HG02870 (cell line): ENCODE results near the gene SPOCK3.
A peak's percentile ranks its signal among the peaks of the same experiment; 100 is the strongest.

ENCODE experiments used
- ATAC-seq: cut with Tn5 transposase; IDR thresholded peaks from one replicate; pipeline ENCODE4 v1.9.1; 2021; ENCODE audit warnings: mild to moderate bottlenecking, moderate library complexity; ENCODE audit not compliant: unreplicated experiment

SPOCK3 gene

DNA sequence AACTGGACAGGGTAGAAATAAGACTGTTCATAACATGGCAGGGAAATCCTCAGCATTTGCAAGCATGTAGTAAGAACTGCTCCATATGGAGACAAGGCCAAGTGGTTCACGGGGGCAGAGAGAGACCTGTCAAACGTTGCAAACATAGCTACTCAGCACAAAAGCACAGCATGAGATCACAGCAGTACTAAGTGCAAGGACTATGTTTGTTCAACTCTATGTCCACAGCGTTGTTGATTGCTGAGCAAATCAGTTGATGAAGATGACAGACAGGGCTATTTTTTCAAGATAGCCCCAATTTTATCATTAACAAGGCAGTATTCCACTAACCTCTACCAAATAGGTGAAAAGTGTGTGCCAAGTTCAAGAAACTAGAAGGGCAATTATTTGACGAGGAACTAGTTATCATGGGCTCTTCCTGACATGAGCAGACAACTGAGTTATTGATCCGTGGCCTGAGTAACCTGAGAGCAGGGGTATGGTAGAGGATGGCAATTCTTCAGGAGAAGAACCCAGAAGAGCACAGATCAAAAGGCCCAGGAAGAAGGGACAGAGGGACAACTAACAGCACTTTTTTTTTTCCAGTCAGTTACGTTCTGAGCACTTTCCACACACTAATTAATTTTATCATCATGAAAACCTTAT is 57.4 kb downstream of the SPOCK3 start:
- no peak for ATAC-seq

DNA sequence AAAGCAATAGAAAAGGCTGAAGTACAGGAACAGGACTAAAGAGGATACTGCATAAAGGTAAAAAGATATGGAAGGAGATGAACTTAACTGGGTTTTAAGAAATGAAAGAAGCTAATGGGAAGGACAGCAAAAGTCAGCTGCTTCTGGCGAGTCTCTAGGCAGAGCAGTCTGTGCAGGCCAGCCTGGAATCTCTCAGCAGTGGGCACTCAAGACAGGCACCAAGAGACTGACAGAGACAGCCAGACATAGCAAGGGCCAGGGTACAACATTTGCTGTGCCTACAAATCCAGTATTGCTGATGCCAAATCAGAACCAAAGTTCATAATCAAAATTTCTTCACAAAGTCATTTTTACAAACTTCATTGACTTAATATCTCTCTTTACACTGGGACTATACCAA is 62.4 kb downstream of the SPOCK3 start:
- no peak for ATAC-seq

DNA sequence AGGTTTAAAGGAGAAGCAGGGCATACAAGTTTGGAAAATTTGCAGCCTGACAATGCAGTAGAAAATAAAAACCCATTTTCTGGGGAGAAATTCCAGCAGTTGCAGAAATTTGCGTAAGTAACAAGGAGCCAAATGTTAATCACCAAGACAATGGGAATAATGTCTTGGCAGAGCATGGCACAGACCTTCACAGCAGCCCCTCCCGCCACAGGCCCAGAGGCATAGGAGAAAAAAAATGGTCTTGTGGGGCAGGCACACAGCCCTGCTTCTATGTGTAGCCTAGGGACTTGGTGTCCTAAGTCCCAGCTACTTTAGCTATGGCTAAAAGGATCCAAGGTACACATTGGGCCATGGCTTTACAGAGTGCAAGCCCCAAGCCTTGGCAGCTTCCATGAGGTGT is 65.7 kb downstream of the SPOCK3 start:
- no peak for ATAC-seq

DNA sequence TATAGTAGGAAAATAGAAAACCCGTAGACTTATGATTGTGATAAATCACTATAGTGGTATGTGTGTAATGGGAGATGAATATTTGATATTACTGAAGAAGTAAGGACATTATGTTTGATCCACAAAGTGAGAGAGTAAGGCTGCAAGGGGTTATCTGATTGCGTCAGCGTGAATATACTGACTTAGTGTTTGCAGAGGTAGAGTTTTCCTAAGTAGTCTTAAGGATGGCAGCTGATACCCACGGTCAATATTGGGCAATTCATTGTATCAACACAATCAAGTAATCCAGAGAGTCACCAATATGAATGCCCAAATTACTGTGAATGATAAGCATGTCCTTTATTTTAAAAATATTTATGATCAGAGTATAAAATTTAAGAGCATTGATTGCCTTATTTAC is 83.7 kb downstream of the SPOCK3 start:
- ATAC-seq: no peak

DNA sequence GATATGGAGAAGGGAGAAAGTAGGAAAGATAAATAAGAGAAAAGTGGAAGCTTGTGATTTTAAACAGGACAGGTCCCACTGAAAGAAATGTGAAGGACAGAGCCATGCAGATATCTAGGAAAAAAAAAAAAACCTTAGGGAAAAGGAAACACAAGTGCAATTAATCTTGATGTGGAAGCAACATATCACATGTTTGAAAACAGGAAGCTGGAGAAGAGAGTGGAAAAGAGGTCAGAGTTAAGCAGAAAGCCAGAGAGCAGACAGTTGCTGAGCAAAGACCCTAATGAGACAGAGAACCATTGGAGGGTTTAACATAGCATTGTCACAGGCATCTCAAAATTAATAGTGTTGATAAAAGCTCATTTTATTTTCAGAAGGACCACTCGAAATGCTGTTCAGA is 89.7 kb downstream of the SPOCK3 start:
- ATAC-seq: no peak

DNA sequence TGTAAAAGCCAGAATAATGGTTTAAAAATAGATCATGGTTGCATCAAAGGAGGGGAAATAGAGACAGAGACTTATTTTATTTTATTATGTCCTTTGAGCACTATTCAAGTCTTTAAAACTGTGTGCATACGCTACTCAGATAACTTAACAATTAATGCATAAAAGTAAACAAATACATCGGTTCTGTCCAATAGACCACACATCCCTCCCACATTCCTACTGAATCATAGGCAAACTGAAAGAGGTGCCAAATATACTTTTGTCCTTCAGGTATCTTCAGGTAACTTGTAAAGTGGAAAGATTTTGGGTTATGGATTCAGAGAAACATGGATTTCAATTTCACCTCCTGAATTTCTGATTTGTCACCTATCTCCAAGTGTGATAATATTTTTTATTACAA is 91.3 kb downstream of the SPOCK3 start:
- no peak for ATAC-seq

DNA sequence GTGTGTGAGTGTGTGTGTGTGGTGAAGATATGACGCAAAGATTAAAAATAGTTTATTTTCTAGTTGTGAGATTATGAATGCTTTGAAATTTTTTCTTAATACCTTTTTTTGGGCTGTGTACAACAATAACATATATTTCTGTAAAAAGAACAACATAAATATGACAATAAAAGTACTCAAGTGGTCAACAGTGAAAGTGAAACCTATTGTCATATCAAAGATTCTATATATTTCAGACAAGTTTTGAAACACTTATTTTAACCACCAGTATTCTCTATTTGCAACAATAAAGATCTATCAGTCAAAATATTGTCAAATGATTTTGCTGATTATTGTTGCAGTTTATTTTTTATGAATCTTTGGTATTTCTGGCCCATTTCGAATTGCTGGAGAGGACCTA is 98.0 kb downstream of the SPOCK3 start:
- ATAC-seq: no peak

DNA sequence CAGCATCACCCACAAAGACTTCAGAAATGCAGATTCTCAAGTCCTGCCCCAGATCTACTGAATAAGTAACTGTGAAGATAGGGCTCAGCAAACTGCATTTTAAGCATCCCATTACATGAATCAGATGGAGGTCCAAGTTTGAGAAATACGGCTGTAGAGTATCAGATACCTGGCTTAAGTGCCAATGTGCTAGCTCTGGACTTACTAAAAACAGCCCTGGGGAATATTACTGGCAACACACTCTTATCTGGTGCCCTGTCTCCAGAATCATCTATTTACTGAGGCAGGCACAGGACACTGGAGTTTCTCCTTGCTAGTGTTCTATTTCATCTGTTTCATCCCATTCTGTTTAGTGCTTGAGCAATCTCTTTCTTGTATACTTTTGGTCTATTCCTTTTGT is 105.1 kb downstream of the SPOCK3 start:
- no peak for ATAC-seq

DNA sequence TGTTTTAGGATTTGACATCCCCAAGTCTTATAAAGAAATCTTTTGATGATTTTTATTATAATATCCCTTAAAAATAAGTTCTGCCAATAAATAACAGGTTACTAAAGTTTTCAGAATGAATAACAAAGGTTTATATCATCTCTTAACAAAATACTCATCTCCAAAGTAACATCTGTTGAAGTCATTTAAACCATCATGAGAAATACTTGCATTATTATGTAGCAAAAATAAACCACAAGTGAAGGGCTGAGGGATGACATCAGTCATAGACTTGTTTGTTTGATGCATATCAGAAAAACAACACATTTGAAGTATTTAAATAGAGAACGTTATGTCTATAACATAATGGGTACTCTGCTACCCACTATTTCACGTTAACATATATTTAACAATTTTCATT is 114.9 kb downstream of the SPOCK3 start:
- no peak for ATAC-seq

DNA sequence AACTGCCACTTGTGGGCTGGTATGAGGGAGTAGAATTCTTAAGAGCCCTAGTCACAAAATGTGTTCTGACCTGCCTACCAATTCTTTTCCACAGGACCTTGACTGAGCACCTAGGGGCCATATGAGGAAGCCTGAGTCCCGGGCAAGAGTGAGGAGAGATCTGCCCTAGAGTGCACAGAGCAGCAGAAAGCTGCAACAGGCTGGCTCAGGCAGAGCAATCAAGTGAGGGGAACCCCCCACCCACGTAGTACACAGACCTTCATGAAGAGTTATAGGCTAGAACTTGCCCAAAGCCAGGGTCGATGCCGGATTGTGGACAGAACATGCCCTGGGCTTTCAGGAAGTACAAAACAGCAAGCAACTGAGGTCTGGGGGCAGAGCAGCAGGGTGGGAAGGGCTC is 117.0 kb downstream of the SPOCK3 start:
- peak; percentile 33 for ATAC-seq

DNA sequence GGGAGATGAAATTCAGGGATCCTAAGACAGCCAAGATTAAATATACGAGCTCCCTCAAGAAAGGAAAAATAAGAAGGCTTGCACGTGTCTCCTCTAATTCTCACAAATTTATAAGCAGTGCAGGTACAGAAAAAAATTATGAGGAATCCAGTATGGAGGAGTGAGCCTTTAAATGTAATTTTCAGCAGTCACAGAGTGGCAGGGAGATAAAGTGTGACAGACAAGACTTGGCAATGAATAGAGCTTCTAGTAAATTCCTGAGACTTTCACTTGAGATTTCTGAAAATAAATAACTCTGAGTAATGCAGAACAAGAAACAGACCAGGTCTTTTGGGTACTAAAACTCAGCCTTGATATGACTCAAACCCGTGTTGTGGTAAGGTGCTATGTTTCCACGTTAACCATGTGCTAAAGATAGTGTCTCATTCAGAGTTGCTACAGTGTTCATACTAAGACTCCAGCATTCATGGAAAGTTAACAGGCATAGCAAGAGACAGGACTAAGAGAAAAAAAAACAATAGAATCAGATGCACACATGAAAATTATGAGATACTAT is 119.8 kb downstream of the SPOCK3 start:
- peak; percentile 87 for ATAC-seq

DNA sequence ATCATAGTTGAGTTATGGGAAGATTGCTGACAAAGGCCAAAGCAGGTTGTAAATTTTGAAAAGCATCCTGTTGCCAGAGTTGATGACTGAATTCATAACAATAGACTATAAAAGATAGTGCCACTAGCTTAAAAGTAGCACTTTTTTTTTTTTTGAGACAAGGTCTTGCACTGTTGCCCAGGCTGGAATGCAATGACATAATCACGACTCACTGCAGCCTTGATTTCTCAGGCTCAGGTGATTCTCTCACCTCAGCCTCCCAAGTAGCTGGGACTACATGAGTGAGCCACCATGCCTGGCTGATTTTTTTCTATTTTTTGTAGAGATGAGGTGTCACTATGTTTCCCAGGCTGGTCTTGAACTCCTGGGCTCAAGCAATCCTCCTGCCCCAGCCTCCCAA is 122.7 kb downstream of the SPOCK3 start:
- ATAC-seq: no peak

DNA sequence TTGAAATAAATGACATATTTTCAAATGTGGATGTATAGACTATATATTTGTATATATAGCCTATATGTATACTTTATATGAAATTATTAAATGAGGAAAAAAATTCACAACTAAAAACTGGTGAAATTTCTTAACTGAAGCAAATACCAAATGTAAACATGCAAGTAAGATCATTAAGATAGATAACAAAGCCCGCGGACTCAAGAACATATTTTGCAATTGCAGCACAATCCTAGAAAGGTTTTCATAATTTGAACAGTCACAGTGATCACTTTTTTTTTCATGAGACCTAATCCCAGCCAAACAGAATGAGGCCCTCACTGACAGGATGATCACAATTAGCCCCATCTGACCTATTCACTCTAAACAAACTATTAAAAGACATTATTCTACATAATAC is 123.2 kb downstream of the SPOCK3 start:
- no peak for ATAC-seq

DNA sequence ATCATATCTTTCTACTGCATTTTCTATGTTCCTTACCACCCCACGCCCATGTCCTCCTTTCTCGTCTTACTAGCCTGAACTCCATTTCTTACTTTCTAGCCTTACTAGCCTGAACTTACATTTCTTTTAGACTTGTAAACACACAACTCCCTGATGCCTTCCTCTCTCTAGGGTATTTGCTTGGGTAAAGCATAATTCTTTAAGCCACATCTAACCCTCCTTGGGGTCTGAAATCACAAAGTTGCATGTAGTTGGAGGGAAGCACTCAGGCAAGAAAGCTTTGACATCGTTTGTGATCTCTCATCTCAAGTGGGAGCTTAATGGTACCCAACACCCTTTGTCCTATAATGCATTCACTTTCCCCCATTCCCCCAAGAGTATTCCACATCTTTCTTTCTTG is 124.4 kb downstream of the SPOCK3 start:
- ATAC-seq: no peak

DNA sequence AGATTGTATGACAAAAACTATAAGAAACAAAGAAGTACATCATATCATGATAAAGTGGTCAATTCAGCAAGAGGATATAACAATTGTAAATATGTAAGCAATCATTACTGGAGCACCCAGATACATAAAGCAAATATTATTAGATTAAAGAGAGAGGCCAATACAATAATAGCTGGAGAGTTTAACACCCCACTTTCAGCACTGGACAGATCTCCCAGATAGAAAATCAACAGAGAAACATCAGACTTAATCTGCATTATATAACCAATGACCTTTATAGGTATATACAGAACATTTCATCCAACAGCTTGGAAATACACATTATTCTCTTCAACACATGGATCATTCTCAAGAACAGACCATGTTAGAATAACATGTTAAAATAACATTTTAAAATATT is 128.4 kb downstream of the SPOCK3 start:
- ATAC-seq: no peak

DNA sequence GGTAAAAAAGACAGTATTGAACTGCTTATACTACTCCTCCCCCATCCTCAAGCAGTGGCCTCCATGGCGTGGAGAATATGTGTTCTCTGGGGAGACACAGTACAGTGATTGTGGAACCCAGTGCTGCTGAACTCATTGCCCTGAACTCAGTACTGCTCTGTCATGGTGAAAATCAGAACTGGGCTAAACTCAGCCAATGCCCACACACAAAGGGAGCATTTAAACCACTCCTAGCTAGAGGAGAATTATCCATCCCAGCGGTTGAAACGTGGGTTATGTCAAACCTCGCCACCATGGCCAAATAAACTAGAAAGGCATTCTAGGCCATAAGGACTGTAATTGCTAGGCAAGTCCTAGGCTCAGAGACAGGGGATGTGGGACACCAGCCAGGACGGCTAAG is 131.8 kb downstream of the SPOCK3 start:
- ATAC-seq: no peak

DNA sequence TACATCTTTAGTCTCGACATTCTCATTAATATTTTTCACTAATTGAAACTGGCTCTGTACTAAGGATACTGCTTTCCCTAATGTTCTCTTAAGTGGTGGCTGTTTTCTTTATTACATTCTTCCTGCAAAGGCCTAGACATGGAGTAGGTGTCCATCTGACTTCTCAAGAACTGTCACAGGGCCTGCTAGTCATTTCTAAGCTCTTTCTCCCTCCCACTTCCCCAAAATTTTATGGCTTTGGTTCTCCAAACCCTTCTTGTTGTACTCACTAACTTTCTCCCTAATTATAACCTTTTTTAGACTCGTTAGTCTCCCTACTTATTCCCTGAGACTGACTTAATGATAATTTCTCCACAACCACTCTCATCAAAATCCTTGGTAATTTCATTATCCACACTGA is 133.3 kb downstream of the SPOCK3 start:
- ATAC-seq: no peak

DNA sequence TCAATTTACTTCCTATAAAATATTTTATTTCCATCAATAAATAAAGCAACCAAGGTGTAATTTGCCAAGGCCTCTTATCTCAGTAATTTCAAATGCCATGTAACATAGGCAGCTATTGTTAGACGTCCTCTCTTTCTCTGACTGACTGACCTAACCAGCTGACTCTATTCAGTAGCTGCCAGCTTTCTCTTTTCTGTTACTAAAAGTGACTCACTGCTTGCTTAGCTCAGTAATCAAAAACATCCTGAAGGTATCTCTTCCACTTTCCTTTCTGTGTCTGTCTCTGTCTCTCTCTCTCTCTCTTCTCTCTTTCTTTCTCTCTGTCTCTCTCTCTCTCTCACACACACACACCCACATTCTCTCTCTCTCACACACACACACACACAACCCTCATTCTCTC is 134.2 kb downstream of the SPOCK3 start:
- ATAC-seq: peak; percentile 81

DNA sequence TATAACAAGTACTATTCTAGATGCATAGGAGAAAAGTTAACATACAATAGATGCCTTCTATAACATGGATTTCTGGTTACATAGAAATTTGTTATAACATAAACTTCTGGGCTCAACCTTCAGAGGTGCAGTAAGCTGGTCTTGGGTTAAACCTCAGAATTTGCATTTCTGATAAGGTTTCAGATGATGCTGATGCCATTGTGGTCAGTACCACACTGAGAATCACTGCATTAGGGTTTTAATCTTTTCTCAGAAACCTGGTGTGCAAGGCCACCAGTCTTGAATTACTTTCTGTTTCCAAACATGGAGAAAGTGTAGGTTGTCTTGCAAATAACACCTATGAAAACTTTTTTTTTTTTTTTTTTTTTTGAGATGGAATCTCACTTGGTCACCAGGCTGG is 146.2 kb downstream of the SPOCK3 start:
- ATAC-seq: no peak

DNA sequence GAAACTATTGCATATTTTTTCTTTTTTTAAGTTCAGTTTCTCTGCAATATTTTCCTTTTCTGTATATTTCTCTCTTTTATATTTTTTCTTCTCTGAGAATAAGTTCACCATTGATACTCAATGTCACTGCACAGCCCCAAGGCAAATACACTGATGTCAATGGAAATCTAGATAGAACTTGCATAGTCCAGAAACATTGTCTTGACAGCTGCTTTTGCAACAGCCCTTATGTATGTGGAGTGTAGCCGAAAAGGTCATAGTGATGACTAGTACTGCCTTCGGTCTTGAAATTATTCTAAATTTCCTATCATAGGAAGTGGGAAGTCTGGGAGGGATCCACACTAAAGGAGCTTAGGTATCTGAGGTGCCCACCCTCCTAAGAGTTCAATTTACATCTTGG is 150.0 kb downstream of the SPOCK3 start:
- ATAC-seq: no peak

DNA sequence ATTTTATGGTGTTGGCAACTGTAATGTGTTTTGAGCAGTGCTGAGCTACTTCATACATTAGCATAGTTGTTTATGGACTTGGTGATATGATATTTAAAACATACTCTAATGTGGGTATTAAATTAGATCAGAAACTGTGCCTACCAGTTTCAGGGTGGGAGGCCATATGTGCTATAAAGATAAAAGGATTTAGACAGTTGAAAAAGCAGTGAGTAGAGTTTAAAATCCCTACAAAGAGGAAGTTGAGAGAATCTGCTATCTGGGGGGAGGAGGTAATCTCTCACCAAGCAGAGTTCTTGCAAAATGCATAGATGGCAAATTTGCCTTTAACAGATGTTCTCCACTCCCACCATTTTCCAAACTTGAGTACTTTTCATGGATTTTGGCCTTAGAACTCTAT is 154.5 kb downstream of the SPOCK3 start:
- no peak for ATAC-seq

DNA sequence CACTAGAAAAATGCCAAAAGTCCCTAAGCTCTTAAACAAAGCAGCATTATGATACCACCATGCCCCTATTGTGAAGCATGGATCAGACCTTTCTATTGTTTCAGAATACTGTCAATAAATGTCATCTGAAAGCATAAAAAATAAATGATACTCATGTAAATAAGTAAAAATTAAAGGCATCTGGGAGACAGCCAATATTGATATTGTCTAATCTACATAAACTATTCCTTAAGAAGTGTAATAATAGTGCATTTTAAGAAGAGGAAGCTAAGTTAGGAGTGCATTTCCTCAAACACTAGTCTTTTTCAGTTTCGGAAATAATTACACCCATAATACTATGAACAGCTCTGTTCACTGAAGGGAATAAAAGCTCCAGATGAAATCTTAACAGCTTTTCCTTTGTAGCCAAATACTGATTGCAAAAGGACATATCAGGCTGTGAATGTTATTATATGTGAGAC is 181.6 kb downstream of the SPOCK3 start:
- ATAC-seq: no peak

DNA sequence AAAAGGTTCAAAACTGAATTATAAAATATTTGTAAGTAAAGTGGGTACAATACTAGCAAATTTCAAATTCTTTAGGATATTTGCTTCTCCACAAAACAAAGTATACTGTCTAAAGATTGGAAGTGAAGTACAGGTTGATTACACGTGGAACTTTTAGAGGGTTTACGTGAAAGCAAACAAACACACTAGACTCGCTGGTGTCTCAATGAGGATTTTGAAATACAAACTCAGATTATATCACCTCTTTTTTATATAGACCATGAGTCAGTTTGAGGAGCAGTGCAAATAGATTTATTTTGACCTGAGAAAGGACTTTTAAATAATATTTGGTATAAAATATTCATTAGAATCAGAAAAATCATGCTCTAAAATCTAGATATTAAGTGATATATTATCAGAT is 185.0 kb downstream of the SPOCK3 start:
- no peak for ATAC-seq
